Right ventricle myocardium inferior (tissue), 1 donor: ENCODE measurements around the gene XKR7. TPM values are rescaled to one million over a fixed set of nuclear protein-coding genes. Genes with fewer than 3 reads are reported as not detected.
A peak's percentile ranks its signal among the peaks of the same experiment; 100 is the strongest.

Experiments used
- ATAC-seq: fragments of 200-7000 bp; cut with Tn5 transposase; one replicate; pipeline ENCODE4 v1.9.1; 2020; ENCODE audit warnings: mild to moderate bottlenecking, moderate library complexity
- DNase-seq: peaks from one replicate; pipeline ENCODE4 v3.0.0; 2021; ENCODE audit errors: missing footprints
- intact Hi-C: fragments of 100-400 bp; cut with DNase I; formaldehyde crosslinking; loops from one replicate; pipeline ENCODE4 v1.11.0; 2022
- total RNA-seq: library from RNA; stranded (reverse); fragmentation: NEBNext Ultra II Directional; extraction: Animal tissue kit (Norgen Biotek cat#: 25700); gene quantifications from one replicate; pipeline ENCODE4 v1.2.1, GENCODE V29; 2021
- donor health status: DM: no; HTN: yes; CAD: no; lungs with severe emphysema.

Gene XKR7
- total RNA-seq, 1 donor from 2014 or later = not detected

GRCh38 chr20:31937820-31938219 lies 30.1 kb upstream of the XKR7 start:
- intact Hi-C loops = no loop called here
- ATAC-seq (no peak), DNase-seq (no peak)

- intact Hi-C loops = no loop called here
- ATAC-seq (no peak), DNase-seq (no peak)
Measured at GRCh38 chr20:31939661-31940060, 28.3 kb upstream of the XKR7 start.

GRCh38 chr20:31943052-31943471 lies 24.9 kb upstream of the XKR7 start:
- DNase-seq (no peak), ATAC-seq (peak; percentile 71)
- intact Hi-C loops = no loop called here

- no peak for ATAC-seq
- intact Hi-C loops = no loop called here
- no peak for DNase-seq
Measured at GRCh38 chr20:31945319-31945718, 22.6 kb upstream of the XKR7 start.

GRCh38 chr20:31945785-31946184 lies 22.2 kb upstream of the XKR7 start:
- intact Hi-C loops = no loop called here
- ATAC-seq = no peak
- no peak for DNase-seq

- intact Hi-C loops = no loop called here
- ATAC-seq (no peak), DNase-seq (no peak)
Measured at GRCh38 chr20:31948008-31948407, 19.9 kb upstream of the XKR7 start.

- DNase-seq (no peak), ATAC-seq (no peak)
- intact Hi-C loops = loop anchor here (5.0 kb wide), 1 partner anchor 82 kb away; no protein-coding TSS in a partner anchor
Measured at GRCh38 chr20:31949877-31950646, 17.9 kb upstream of the XKR7 start.

- ATAC-seq = no peak
- DNase-seq = no peak
- intact Hi-C loops = loop anchor here (5.0 kb wide), 1 partner anchor 81 kb away; no protein-coding TSS in a partner anchor
Measured at GRCh38 chr20:31951203-31951529, 16.8 kb upstream of the XKR7 start.

- intact Hi-C loops = loop anchor here (1.0 to 5.0 kb wide), 3 partner anchors 81 to 129 kb away; no protein-coding TSS in a partner anchor
- peak; percentile 99 for DNase-seq
- ATAC-seq = peak; percentile 98
Measured at GRCh38 chr20:31951530-31952453, 16.2 kb upstream of the XKR7 start, which contains the start of gene PDRG1. TSS of gene PDRG1 (minus strand) at chr20:31952046. CDS start at chr20:31951961, 85 bp downstream.

- DNase-seq (no peak), ATAC-seq (no peak)
- intact Hi-C loops = loop anchor here (2.0 to 5.0 kb wide), 2 partner anchors 79 to 131 kb away; no protein-coding TSS in a partner anchor
Measured at GRCh38 chr20:31953556-31954148, 14.3 kb upstream of the XKR7 start.

GRCh38 chr20:31954500-31954899 lies 13.5 kb upstream of the XKR7 start:
- DNase-seq (no peak), ATAC-seq (no peak)
- intact Hi-C loops = loop anchor here (5.0 kb wide), 1 partner anchor 78 kb away; no protein-coding TSS in a partner anchor

- DNase-seq (no peak), ATAC-seq (no peak)
- intact Hi-C loops = no loop called here
Measured at GRCh38 chr20:31956556-31957526, 11.1 kb upstream of the XKR7 start.

- ATAC-seq = no peak
- intact Hi-C loops = no loop called here
- no peak for DNase-seq
Measured at GRCh38 chr20:31962761-31963160, 5.2 kb upstream of the XKR7 start.

GRCh38 chr20:31963889-31964288 lies 4.1 kb upstream of the XKR7 start:
- no peak for DNase-seq
- ATAC-seq = no peak
- intact Hi-C loops = no loop called here

GRCh38 chr20:31966991-31967655 lies 828 bp upstream of the XKR7 start:
- no peak for ATAC-seq
- DNase-seq = no peak
- intact Hi-C loops = no loop called here

- DNase-seq (peak; percentile 78), ATAC-seq (peak; percentile 83)
- intact Hi-C loops = no loop called here
Measured at GRCh38 chr20:31968291-31969126, 558 bp downstream of the XKR7 start.

- intact Hi-C loops = no loop called here
- DNase-seq (no peak), ATAC-seq (no peak)
Measured at GRCh38 chr20:31969991-31970390, 2.0 kb downstream of the XKR7 start.
